ENCODE measurements around the gene TRIO. TPM values are rescaled to one million over a fixed set of nuclear protein-coding genes. Genes with fewer than 3 reads are reported as not detected.

Gene TRIO
- total and polyA plus RNA-seq, 2 experiments from 2014 or later: 18.5 to 78.2 TPM

DNA sequence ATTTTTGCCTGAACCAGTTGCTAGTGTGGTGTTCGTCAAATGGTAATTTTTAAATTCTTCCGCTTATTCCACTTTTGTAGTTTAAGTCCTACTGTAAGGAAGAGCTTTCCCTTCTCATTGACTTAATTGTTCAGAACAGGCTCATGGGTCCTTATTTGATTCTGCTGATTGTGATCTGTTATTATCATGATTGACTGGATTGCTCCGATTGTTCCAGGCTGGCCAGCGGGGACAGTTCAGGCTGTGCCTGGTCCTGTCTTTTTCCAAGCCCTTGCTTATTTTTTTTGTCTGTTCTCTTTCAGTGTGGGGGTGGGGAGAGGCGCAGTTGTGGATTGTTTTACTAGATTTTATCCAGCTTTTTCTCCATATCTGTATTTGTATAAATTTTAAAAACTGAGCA is 52.4 kb downstream of the TRIO start:
- peaks cover 28% of the 10 kb centered on the region for H4K20me1 ChIP-seq (ENCODE audit: insufficient read depth, poor library complexity, severe bottlenecking)
- H3K4me1 ChIP-seq (ENCODE audit: insufficient read depth): peaks cover 6% of the 10 kb centered on the region
- no peak overlapping the region for H2AFZ ChIP-seq
- no peaks in the 10 kb centered on the region for H3K36me3 ChIP-seq (replicated peaks; ENCODE audit: insufficient read depth, low read depth)
- H3K9me3 ChIP-seq (ENCODE audit: low read depth): no peaks in the 10 kb centered on the region
- no peak overlapping the region for H3K4me3 ChIP-seq
- H3K27me3 ChIP-seq: no peaks in the 10 kb centered on the region
- H3K9me2 ChIP-seq (replicated peaks; ENCODE audit: insufficient read depth): no peaks in the 10 kb centered on the region
- 92% methylated on average over 5 of the region's 5 CpGs for WGBS (ENCODE audit: low lambda C conversion rate, missing lambda C conversion rate)
- TF ChIP-seq EZH2 (IDR thresholded peaks at IDR 0.05; ENCODE audit: borderline replicate concordance) (no peak), EZH2phosphoT487 (IDR thresholded peaks at IDR 0.05; ENCODE audit: low read depth, severe bottlenecking, unreplicated experiment) (no peak)
- TF ChIP-seq, protein P1, sequence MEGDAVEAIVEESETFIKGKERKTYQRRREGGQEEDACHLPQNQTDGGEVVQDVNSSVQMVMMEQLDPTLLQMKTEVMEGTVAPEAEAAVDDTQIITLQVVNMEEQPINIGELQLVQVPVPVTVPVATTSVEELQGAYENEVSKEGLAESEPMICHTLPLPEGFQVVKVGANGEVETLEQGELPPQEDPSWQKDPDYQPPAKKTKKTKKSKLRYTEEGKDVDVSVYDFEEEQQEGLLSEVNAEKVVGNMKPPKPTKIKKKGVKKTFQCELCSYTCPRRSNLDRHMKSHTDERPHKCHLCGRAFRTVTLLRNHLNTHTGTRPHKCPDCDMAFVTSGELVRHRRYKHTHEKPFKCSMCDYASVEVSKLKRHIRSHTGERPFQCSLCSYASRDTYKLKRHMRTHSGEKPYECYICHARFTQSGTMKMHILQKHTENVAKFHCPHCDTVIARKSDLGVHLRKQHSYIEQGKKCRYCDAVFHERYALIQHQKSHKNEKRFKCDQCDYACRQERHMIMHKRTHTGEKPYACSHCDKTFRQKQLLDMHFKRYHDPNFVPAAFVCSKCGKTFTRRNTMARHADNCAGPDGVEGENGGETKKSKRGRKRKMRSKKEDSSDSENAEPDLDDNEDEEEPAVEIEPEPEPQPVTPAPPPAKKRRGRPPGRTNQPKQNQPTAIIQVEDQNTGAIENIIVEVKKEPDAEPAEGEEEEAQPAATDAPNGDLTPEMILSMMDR (IDR thresholded peaks at IDR 0.05; ENCODE audit: poor library complexity): no peak
- H3K4me2 ChIP-seq: no peak overlapping the region
- no peak overlapping the region for H3K27ac ChIP-seq
- H3K79me2 ChIP-seq: peaks cover 99% of the 10 kb centered on the region
- no peak for DNase-seq (ENCODE audit: low spot score)

DNA sequence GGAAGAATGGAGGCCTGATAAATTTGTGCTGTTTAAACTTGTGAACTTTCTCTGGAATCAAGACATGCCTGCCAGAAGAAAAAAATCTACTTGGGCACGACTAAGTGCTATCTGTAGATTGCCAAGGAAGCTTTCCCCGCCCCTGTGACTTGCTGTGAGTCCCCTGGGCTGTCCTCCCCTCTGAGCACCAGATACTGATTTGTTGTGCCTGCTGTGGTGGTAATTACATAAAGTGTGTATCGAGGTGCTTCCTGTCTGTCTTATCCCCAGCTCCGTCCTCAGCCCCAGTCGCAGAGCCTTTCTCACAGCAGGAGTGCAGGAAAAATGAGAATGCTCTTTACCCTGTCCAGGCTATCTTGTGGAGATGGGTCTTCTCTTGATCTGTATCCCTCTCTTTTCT is 53.9 kb downstream of the TRIO start:
- TF ChIP-seq EZH2phosphoT487 (IDR thresholded peaks at IDR 0.05; ENCODE audit: low read depth, severe bottlenecking, unreplicated experiment) (no peak), EZH2 (IDR thresholded peaks at IDR 0.05; ENCODE audit: borderline replicate concordance) (no peak)
- TF ChIP-seq, protein P1 (IDR thresholded peaks at IDR 0.05; ENCODE audit: poor library complexity): no peak
- H3K36me3 ChIP-seq (replicated peaks; ENCODE audit: insufficient read depth, low read depth): no peaks in the 10 kb centered on the region
- H3K4me3 ChIP-seq: no peak overlapping the region
- no peaks in the 10 kb centered on the region for H3K9me2 ChIP-seq (replicated peaks; ENCODE audit: insufficient read depth)
- peaks cover 100% of the 10 kb centered on the region for H3K79me2 ChIP-seq
- no peak for DNase-seq (ENCODE audit: low spot score)
- peaks cover 6% of the 10 kb centered on the region for H3K4me1 ChIP-seq (ENCODE audit: insufficient read depth)
- no peak overlapping the region for H3K4me2 ChIP-seq
- H2AFZ ChIP-seq: no peak overlapping the region
- no peaks in the 10 kb centered on the region for H3K9me3 ChIP-seq (ENCODE audit: low read depth)
- no peaks in the 10 kb centered on the region for H3K27me3 ChIP-seq
- WGBS (ENCODE audit: low lambda C conversion rate, missing lambda C conversion rate): 81% methylated on average over 5 of the region's 5 CpGs
- H4K20me1 ChIP-seq (ENCODE audit: insufficient read depth, poor library complexity, severe bottlenecking): peaks cover 28% of the 10 kb centered on the region
- H3K27ac ChIP-seq: no peak overlapping the region

DNA sequence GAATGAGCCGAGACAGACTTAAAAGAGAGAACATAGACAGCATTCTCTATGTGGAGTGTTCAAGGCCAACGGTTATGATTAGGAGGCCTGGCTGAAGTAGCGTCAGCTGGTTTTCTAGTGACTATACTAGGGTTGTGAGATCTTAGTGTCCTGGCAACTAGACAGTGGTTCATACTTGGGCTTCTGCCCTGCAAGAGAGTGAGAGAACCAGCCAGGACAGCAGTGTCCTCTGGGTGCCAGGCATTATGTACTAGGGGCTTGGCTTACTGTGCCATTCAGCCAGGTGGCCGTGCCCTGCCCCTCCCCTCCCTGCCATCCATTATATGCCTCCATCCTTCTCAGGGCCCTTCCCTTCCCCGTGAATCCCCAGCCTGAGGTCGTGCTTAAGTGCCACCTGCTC is 56.8 kb downstream of the TRIO start:
- Histone ChIP-seq H2AFZ (no peak overlapping the region), H3K4me1 (ENCODE audit: insufficient read depth) (peaks cover 9% of the 10 kb centered on the region), H3K4me3 (no peak overlapping the region), H3K36me3 (replicated peaks; ENCODE audit: insufficient read depth, low read depth) (no peaks in the 10 kb centered on the region), H3K79me2 (peaks cover 100% of the 10 kb centered on the region), H4K20me1 (ENCODE audit: insufficient read depth, poor library complexity, severe bottlenecking) (peaks cover 25% of the 10 kb centered on the region), H3K9me2 (replicated peaks; ENCODE audit: insufficient read depth) (no peaks in the 10 kb centered on the region), H3K27ac (no peak overlapping the region), H3K27me3 (no peaks in the 10 kb centered on the region), H3K4me2 (no peak overlapping the region), H3K9me3 (ENCODE audit: low read depth) (no peaks in the 10 kb centered on the region)
- WGBS (ENCODE audit: low lambda C conversion rate, missing lambda C conversion rate): 91% methylated on average over 6 of the region's 6 CpGs
- TF ChIP-seq, protein P1 (IDR thresholded peaks at IDR 0.05; ENCODE audit: poor library complexity): no peak
- TF ChIP-seq EZH2 (IDR thresholded peaks at IDR 0.05; ENCODE audit: borderline replicate concordance) (no peak), EZH2phosphoT487 (IDR thresholded peaks at IDR 0.05; ENCODE audit: low read depth, severe bottlenecking, unreplicated experiment) (no peak)
- DNase-seq (ENCODE audit: low spot score): no peak
